Activated B cell treated with CpG ODN at 0.5 μM for 24 hours (primary cell): ENCODE measurements around the gene SLC18A2. TPM values are rescaled to one million over a fixed set of nuclear protein-coding genes. Genes with fewer than 3 reads are reported as not detected.

Experiments used
- ATAC-seq: fragments of 200-7000 bp; cut with Tn5 transposase; one replicate; pipeline ENCODE4 v1.10.0; 2021; ENCODE audit warnings: low read depth, mild to moderate bottlenecking, moderate library complexity
- CTCF ChIA-PET: fragments of 350-600 bp; sonication (Branson Sonifier 250); formaldehyde crosslinking; loops from one replicate; lab custom pipeline; 2021; ENCODE audit warnings: antibody characterized with exemption; lab: Charles Lee
- POLR2A ChIA-PET: fragments of 350-600 bp; sonication (Branson Sonifier 250); formaldehyde crosslinking; loops from one replicate; lab custom pipeline; 2021; ENCODE audit warnings: antibody characterized with exemption; lab: Charles Lee
- DNase-seq: peaks from one replicate; pipeline ENCODE4 v3.0.0; 2022
- H3K27ac Mint-ChIP-seq: one replicate; pipeline ENCODE4 v1.8.0; 2020; ENCODE audit warnings: mixed read lengths
- H3K27me3 Mint-ChIP-seq: one replicate; pipeline ENCODE4 v1.8.0; 2021; ENCODE audit warnings: mixed read lengths
- H3K36me3 Mint-ChIP-seq: one replicate; pipeline ENCODE4 v1.8.0; 2021; ENCODE audit warnings: low read depth, mixed read lengths
- H3K4me1 Mint-ChIP-seq: one replicate; pipeline ENCODE4 v1.8.0; 2021; ENCODE audit warnings: mixed read lengths
- H3K4me3 Mint-ChIP-seq: one replicate; pipeline ENCODE4 v1.8.0; 2020; ENCODE audit warnings: mild to moderate bottlenecking, mixed read lengths
- H3K9me3 Mint-ChIP-seq: one replicate; pipeline ENCODE4 v1.8.0; 2020; ENCODE audit warnings: mixed read lengths
- CTCF ChIP-seq: fragments of 200-600 bp; IDR thresholded peaks from one replicate; pipeline ENCODE4 v1.8.0; 2022; ENCODE audit warnings: antibody characterized with exemption, mild to moderate bottlenecking
- intact Hi-C: fragments of 100-400 bp; cut with micrococcal nuclease; formaldehyde crosslinking; loops from one replicate; pipeline ENCODE4 v1.15.1; 2024
- total RNA-seq: library from RNA; stranded (reverse); gene quantifications from 2 replicates; pipeline ENCODE4 v1.2.3, GENCODE V29; 2022

Gene SLC18A2
- total RNA-seq, 1 donor from 2014 or later: not detected

- POLR2A ChIA-PET: no interaction called here
- H3K27me3 Mint-ChIP-seq: no peaks in the 10 kb centered on the region
- TF ChIP-seq CTCF: no peak
- DNase-seq: no peak
- CTCF ChIA-PET: no interaction called here
- no peaks in the 10 kb centered on the region for H3K9me3 Mint-ChIP-seq
- H3K27ac Mint-ChIP-seq: no peak overlapping the region
- no peak for ATAC-seq
- H3K36me3 Mint-ChIP-seq: peaks cover 30% of the 10 kb centered on the region
- intact Hi-C loops: no loop called here
- no peak overlapping the region for H3K4me3 Mint-ChIP-seq
- no peaks in the 10 kb centered on the region for H3K4me1 Mint-ChIP-seq
Measured at GRCh38 chr10:117311261-117311660, 70.3 kb downstream of the SLC18A2 start.

GRCh38 chr10:117312430-117312829, 71.5 kb downstream of the SLC18A2 start:
- peaks cover 33% of the 10 kb centered on the region for H3K36me3 Mint-ChIP-seq
- no peak for ATAC-seq
- no peak overlapping the region for H3K4me3 Mint-ChIP-seq
- H3K4me1 Mint-ChIP-seq: no peaks in the 10 kb centered on the region
- no peak overlapping the region for H3K27ac Mint-ChIP-seq
- no peak for DNase-seq
- intact Hi-C loops: no loop called here
- ChIA-PET POLR2A (no interaction called here), CTCF (no interaction called here)
- TF ChIP-seq CTCF: no peak
- H3K27me3 Mint-ChIP-seq: no peaks in the 10 kb centered on the region
- H3K9me3 Mint-ChIP-seq: no peaks in the 10 kb centered on the region

- ChIA-PET CTCF (no interaction called here), POLR2A (no interaction called here)
- DNase-seq (no peak), ATAC-seq (no peak)
- Mint-ChIP-seq H3K4me1 (no peaks in the 10 kb centered on the region), H3K27ac (no peak overlapping the region), H3K4me3 (no peak overlapping the region), H3K27me3 (no peaks in the 10 kb centered on the region), H3K36me3 (peaks cover 43% of the 10 kb centered on the region), H3K9me3 (no peaks in the 10 kb centered on the region)
- TF ChIP-seq CTCF: no peak
- intact Hi-C loops: no loop called here
Measured at GRCh38 chr10:117313641-117314040, 72.7 kb downstream of the SLC18A2 start.

- intact Hi-C loops: no loop called here
- Mint-ChIP-seq H3K9me3 (no peaks in the 10 kb centered on the region), H3K4me3 (no peak overlapping the region), H3K36me3 (peaks cover 36% of the 10 kb centered on the region), H3K27me3 (no peaks in the 10 kb centered on the region), H3K4me1 (no peaks in the 10 kb centered on the region), H3K27ac (no peak overlapping the region)
- DNase-seq: no peak
- no peak for ATAC-seq
- ChIA-PET CTCF (no interaction called here), POLR2A (no interaction called here)
- no peak for TF ChIP-seq CTCF
Measured at GRCh38 chr10:117316701-117317100, 75.8 kb downstream of the SLC18A2 start.

- H3K4me1 Mint-ChIP-seq: no peaks in the 10 kb centered on the region
- intact Hi-C loops: no loop called here
- ChIA-PET POLR2A (interaction anchor here (1.3 kb wide), 1 partner anchor 102 kb away, joined by 4 read pairs; no protein-coding TSS in a partner anchor), CTCF (interaction anchor here (0.8 to 3.9 kb wide), 4 partner anchors 9 to 102 kb away, joined by 3 to 91 read pairs (median 3); no protein-coding TSS in a partner anchor)
- no peaks in the 10 kb centered on the region for H3K9me3 Mint-ChIP-seq
- H3K4me3 Mint-ChIP-seq: no peak overlapping the region
- ATAC-seq (no peak), DNase-seq (no peak)
- peaks cover 17% of the 10 kb centered on the region for H3K36me3 Mint-ChIP-seq
- no peak for TF ChIP-seq CTCF
- H3K27ac Mint-ChIP-seq: no peak overlapping the region
- H3K27me3 Mint-ChIP-seq: no peaks in the 10 kb centered on the region
Measured at GRCh38 chr10:117318909-117319308, 78.0 kb downstream of the SLC18A2 start.
